IPS-20b (cell line): ENCODE results near the gene REC8.
"Not testable (repeated sequence)": the region's sequence is repeated elsewhere in the genome, so short reads cannot be mapped to it uniquely, and the experiment has no call there.

Source experiments
- H3K27ac ChIP-seq: one replicate; pipeline ENCODE4 v1.5.1; 2013; ENCODE audit warnings: low read length
- H3K27me3 ChIP-seq: 2 replicates; pipeline ENCODE4 v1.6.1; 2013; ENCODE audit warnings: mild to moderate bottlenecking, low read length, inconsistent platforms; ENCODE audit not compliant: insufficient read depth
- H3K36me3 ChIP-seq: 2 replicates; pipeline ENCODE4 v1.6.1; 2013; ENCODE audit warnings: low read depth, mild to moderate bottlenecking, inconsistent platforms, low read length, moderate library complexity; ENCODE audit not compliant: insufficient read depth
- H3K4me1 ChIP-seq: 2 replicates; pipeline ENCODE4 v1.6.1; 2013; ENCODE audit warnings: mild to moderate bottlenecking, control low read depth, inconsistent platforms, low read length, moderate library complexity; ENCODE audit not compliant: insufficient read depth
- H3K4me3 ChIP-seq: 2 replicates; pipeline ENCODE4 v1.5.1; 2013; ENCODE audit warnings: mild to moderate bottlenecking, low read length, inconsistent platforms
- H3K9ac ChIP-seq: 2 replicates; pipeline ENCODE4 v1.6.1; 2013; ENCODE audit warnings: low read depth, mild to moderate bottlenecking, inconsistent platforms, low read length, moderate library complexity
- H3K9me3 ChIP-seq: 2 replicates; pipeline ENCODE4 v1.6.1; 2013; ENCODE audit warnings: mild to moderate bottlenecking, low read depth, low read length, inconsistent platforms; ENCODE audit not compliant: insufficient read depth

The REC8 gene

GRCh38 chr14:24216345-24216699 is 44.4 kb downstream of the REC8 start:
- no peak overlapping the region for H3K27ac ChIP-seq
- H3K9ac ChIP-seq: no peak overlapping the region; the same call in 1 of the 2 replicates
- H3K4me3 ChIP-seq: peak overlapping the region; percentile 95; the same call in 1 of the 2 replicates
- H3K27me3 ChIP-seq: no peaks in the 10 kb centered on the region
- peaks cover 3% of the 10 kb centered on the region; the same call in 1 of the 2 replicates for H3K4me1 ChIP-seq
- H3K36me3 ChIP-seq: peaks cover 15% of the 10 kb centered on the region
- H3K9me3 ChIP-seq: no peaks in the 10 kb centered on the region

DNA sequence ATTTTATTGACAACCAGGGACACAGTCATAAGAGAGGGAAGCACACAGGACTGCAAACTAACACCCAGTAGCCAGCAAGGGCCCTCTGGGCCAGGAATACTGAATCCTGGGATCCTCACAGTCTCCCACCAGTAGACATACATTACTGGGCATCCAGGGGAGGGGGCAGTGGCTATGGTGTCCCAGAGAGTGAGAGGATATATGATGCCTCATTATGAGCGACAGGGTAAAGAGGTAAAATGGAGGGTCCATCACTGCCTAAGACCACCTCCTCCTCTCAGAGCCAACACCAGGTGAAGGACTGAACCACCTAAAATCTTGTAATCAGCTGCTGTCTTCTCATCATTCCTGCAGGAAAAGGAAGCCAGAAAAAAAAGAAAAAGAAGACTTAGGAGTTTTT is 45.0 kb downstream of the REC8 start:
- H3K27ac ChIP-seq, H3K9ac ChIP-seq, H3K4me1 ChIP-seq, H3K27me3 ChIP-seq, H3K4me3 ChIP-seq, H3K9me3 ChIP-seq: not testable (repeated sequence)
- peaks cover 10% of the 10 kb centered on the region for H3K36me3 ChIP-seq

DNA sequence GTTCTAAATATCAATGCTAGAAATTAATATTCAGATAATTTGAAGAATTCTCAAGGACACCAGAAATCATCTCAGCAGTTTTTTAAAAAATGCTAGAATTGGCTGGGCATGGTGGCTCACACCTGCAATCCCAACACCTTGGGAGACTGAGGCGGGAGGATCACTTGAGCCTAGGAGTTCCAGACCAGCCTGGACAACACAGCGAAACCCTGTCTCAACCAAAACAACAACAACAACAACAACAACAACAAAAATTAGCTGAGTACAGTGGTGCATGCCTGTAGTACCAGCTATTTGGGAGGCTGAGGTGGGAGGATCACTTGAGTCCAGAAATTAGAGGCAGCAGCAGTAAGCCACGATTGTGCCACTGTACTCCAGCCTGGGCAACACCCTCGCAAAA is 47.2 kb downstream of the REC8 start:
- no peak overlapping the region for H3K27ac ChIP-seq
- no peaks in the 10 kb centered on the region for H3K9me3 ChIP-seq
- no peak overlapping the region for H3K4me3 ChIP-seq
- no peak overlapping the region for H3K9ac ChIP-seq
- H3K4me1 ChIP-seq: no peaks in the 10 kb centered on the region
- peaks cover 7% of the 10 kb centered on the region for H3K36me3 ChIP-seq
- no peaks in the 10 kb centered on the region for H3K27me3 ChIP-seq

DNA sequence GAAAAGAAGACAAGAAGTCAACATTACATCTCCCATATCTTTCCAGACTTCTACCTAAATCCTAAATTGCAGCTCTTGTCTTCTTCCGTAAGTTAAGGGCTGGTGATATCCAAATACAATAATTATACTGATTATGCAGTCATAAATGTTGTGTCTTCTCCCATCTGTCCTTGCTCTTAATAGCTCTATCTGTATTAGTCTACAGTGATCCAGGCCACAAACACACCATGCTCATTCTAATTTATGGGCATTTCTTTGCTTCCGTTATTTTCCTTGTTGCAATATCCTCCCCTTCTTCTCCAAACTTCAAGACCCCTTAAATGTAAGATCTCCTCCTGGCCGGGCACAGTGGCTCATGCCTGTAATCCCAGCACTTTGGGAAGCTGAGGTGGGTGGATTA is 47.6 kb downstream of the REC8 start:
- Histone ChIP-seq H3K9ac (no peak overlapping the region), H3K27ac (no peak overlapping the region), H3K4me1 (no peaks in the 10 kb centered on the region), H3K36me3 (peaks cover 7% of the 10 kb centered on the region), H3K27me3 (no peaks in the 10 kb centered on the region), H3K9me3 (no peaks in the 10 kb centered on the region), H3K4me3 (no peak overlapping the region)

DNA sequence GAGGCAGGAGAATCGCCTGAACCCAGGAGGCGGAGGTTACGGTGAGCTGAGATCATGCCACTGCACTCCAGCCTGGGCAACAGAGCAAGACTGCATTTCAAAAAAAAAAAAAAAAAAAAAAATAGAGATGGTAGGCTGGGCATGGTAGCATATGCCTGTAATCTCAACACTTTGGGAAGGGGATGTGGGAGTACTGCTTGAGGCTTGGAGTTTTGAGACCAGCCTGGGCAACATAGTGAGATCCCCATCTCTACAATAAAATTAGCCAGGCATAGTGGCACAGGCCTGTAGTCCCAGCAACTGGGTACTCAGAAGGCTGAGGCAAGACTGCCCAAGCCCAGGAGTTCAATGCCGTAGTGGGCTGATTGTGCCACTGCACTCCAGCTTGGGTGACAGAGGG is 51.1 kb downstream of the REC8 start:
- H3K9ac ChIP-seq, H3K36me3 ChIP-seq, H3K4me1 ChIP-seq, H3K9me3 ChIP-seq, H3K4me3 ChIP-seq, H3K27me3 ChIP-seq, H3K27ac ChIP-seq: not testable (repeated sequence)

- no peaks in the 10 kb centered on the region for H3K4me1 ChIP-seq
- peaks cover 4% of the 10 kb centered on the region; the same call in 1 of the 2 replicates for H3K36me3 ChIP-seq
- H3K9ac ChIP-seq: no peak overlapping the region
- H3K27me3 ChIP-seq: no peaks in the 10 kb centered on the region
- no peaks in the 10 kb centered on the region for H3K9me3 ChIP-seq
- no peak overlapping the region for H3K4me3 ChIP-seq
- H3K27ac ChIP-seq: no peak overlapping the region
These were observed 52.8 kb downstream of the REC8 start for GRCh38 chr14:24224618-24225071.

DNA sequence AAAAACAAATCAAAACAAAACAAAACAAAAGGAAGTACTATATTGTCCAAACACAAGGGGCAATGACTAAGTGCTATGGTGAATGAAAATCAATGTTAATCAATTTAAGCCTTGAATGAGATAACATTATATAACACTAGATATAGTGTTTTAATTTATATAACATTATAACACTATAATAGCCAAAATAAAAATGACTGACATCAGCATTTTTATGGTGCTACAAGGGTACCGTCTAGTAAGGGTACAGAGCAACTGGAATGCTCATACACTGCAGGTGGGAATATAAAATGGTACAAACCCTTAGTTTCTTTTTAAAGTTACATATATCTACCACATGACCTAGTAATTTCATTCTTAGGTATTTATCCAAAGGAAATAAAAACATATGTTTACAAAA is 54.6 kb downstream of the REC8 start:
- H3K27ac ChIP-seq: no peak overlapping the region

DNA sequence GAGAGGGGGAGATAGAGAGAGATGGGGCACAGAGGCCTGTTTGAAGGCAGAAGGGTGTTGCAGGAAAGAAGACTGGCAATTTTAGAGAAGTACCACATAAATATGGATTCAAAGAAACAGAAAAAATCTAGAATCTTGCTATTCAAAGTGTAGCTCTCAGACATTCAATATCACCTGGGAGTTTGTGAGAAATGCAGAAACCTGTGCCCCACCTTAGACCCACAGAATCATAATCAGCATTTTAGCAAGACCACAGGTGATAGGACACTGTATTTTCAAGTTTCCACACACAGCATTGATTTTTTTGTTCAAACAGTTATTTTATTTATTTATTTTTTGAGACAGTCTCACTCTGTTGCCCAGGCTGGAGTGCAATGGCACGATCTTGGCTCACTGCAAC is 57.0 kb downstream of the REC8 start:
- no peaks in the 10 kb centered on the region for H3K9me3 ChIP-seq
- H3K4me1 ChIP-seq: peaks cover 5% of the 10 kb centered on the region
- no peak overlapping the region for H3K27ac ChIP-seq
- H3K4me3 ChIP-seq: no peak overlapping the region
- H3K36me3 ChIP-seq: peaks cover 4% of the 10 kb centered on the region; the same call in 1 of the 2 replicates
- H3K9ac ChIP-seq: no peak overlapping the region
- no peaks in the 10 kb centered on the region for H3K27me3 ChIP-seq

More for the DNA sequence above, 54.6 kb downstream of the REC8 start:
- Histone ChIP-seq H3K9ac (no peak overlapping the region), H3K4me3 (no peak overlapping the region), H3K9me3 (no peaks in the 10 kb centered on the region), H3K36me3 (peaks cover 4% of the 10 kb centered on the region; the same call in 1 of the 2 replicates), H3K4me1 (no peaks in the 10 kb centered on the region), H3K27me3 (no peaks in the 10 kb centered on the region)
